HepG2 (cell line): ENCODE data around the gene HTRA2. TPM values are rescaled to one million over a fixed set of nuclear protein-coding genes. Genes with fewer than 3 reads are reported as not detected.

Source experiments
- AGO1 ChIP-seq: fragments of 200-400 bp; formaldehyde crosslinking; IDR thresholded peaks from 2 replicates; pipeline ENCODE4 v1.6.1; 2017; ENCODE audit warnings: mild to moderate bottlenecking, low read depth, low read length, moderate library complexity; ENCODE audit not compliant: poor library complexity, severe bottlenecking
- E2F1 ChIP-seq: sonication (generic); formaldehyde crosslinking; IDR thresholded peaks from 2 replicates; pipeline ENCODE4 v1.5.0; 2020; ENCODE audit warnings: missing genetic modification reagents
- HMGA1 ChIP-seq: sonication (generic); formaldehyde crosslinking; conservative IDR thresholded peaks from 2 replicates; pipeline ENCODE4 v1.4.0; 2020; ENCODE audit warnings: missing genetic modification reagents
- HNRNPK ChIP-seq: fragments of 200-400 bp; formaldehyde crosslinking; IDR thresholded peaks from 2 replicates; pipeline ENCODE4 v1.6.1; 2018; ENCODE audit warnings: low read length, low read depth, moderate library complexity, mild to moderate bottlenecking; ENCODE audit not compliant: poor library complexity, severe bottlenecking
- MAX ChIP-seq: IDR thresholded peaks from 2 replicates; pipeline ENCODE4 v1.6.1; 2012; ENCODE audit warnings: inconsistent platforms
- MED13 ChIP-seq: sonication (generic); formaldehyde crosslinking; IDR thresholded peaks from 2 replicates; pipeline ENCODE4 v1.5.0; 2020; ENCODE audit warnings: missing genetic modification reagents
- POLR2AphosphoS2 ChIP-seq: IDR thresholded peaks from 2 replicates; pipeline ENCODE4 v1.6.1; 2011; ENCODE audit warnings: low read depth, low read length, improper control_type of control experiment
- PRDM10 ChIP-seq: sonication (generic); formaldehyde crosslinking; IDR thresholded peaks from 2 replicates; pipeline ENCODE4 v1.4.0; 2020; ENCODE audit warnings: low read depth, missing genetic modification reagents
- RFXANK ChIP-seq: IDR thresholded peaks from 2 replicates; pipeline ENCODE4 v1.6.1; 2016
- STAG1 ChIP-seq: sonication (generic); formaldehyde crosslinking; IDR thresholded peaks from 2 replicates; pipeline ENCODE4 v1.4.0; 2020; ENCODE audit warnings: missing genetic modification reagents
- ZHX2 ChIP-seq, 2 experiments: sonication (generic) in 1 of 2; formaldehyde crosslinking in 1 of 2; IDR thresholded peaks; 2 replicates each; pipeline versions ENCODE4 v1.6.1 to v1.9.0; 2014 to 2022; ENCODE audit warnings: antibody characterized with exemption in 1 of 2, borderline replicate concordance in 1 of 2, inconsistent platforms in 1 of 2, low read depth in 1 of 2, missing genetic modification reagents in 1 of 2
- ZNF703 ChIP-seq: sonication (generic); formaldehyde crosslinking; IDR thresholded peaks from 2 replicates; pipeline ENCODE4 v1.5.1; 2020; ENCODE audit warnings: missing genetic modification reagents, mild to moderate bottlenecking, moderate library complexity, borderline replicate concordance
- ZNF800 ChIP-seq: sonication (generic); formaldehyde crosslinking; IDR thresholded peaks from 2 replicates; pipeline ENCODE4 v1.4.0; 2020; ENCODE audit warnings: missing genetic modification reagents
- polyA plus RNA-seq, 8 experiments: library from polyadenylated mRNA; depleted of rRNA in 3 of 8; stranded (reverse) in 7 of 8; unstranded in 1 of 8; fragments of >200 nt; fragmentation: Illumina TruSeq in 4 of 8; extraction: Trizol in 4 of 8; gene quantifications; 2 replicates each; pipeline versions ENCODE4 v1.2.1 to v1.2.3, GENCODE V29; 2011 to 2016; ENCODE audit warnings: low read depth in 4 of 8, missing spikeins in 1 of 8, mixed read lengths in 1 of 8; ENCODE audit not compliant: insufficient read depth in 1 of 8
- total RNA-seq, 5 experiments: library from RNA; depleted of rRNA; stranded (reverse); fragments of >200 nt; fragmentation: Illumina TruSeq; extraction: Trizol; gene quantifications; 2 replicates each; pipeline ENCODE4 v1.2.3, GENCODE V29; 2016; ENCODE audit warnings: low read depth in 1 of 5

Gene HTRA2
- total and polyA plus RNA-seq, 2 of the 13 experiments (the other 11 are each of a cell fraction or from before 2014, with no cell fraction given): 47.7 to 50.3 TPM

GRCh38 chr2:74482801-74483674 lies 46.7 kb upstream of the HTRA2 start, which contains the start of the genes CCDC142 and TTC31 (continued):
- TF ChIP-seq ZNF800 (CRISPR knock-in tag): peak; percentile 19; the same call in 1 of the 2 replicates
- TF ChIP-seq MAX: peak; percentile 88
- peak; percentile 44 for TF ChIP-seq AGO1
- peak; percentile 43; the same call in 1 of the 2 replicates for TF ChIP-seq MED13 (CRISPR knock-in tag)
- TF ChIP-seq E2F1 (CRISPR knock-in tag): peak; percentile 87
- peak; percentile 62; the same call in 1 of the 2 replicates for TF ChIP-seq ZNF703 (CRISPR knock-in tag)
- TF ChIP-seq POLR2AphosphoS2: no peak
- peak; percentile 76 for TF ChIP-seq RFXANK (CRISPR knock-in tag)
- TF ChIP-seq PRDM10 (CRISPR knock-in tag): peak; percentile 71; the same call in 1 of the 2 replicates
- no peak for TF ChIP-seq HNRNPK
- TF ChIP-seq STAG1 (CRISPR knock-in tag): peak; percentile 90
- no peak for TF ChIP-seq HMGA1 (CRISPR knock-in tag)
- peak; percentile 92 for TF ChIP-seq ZHX2 (IDR thresholded peaks at IDR 0.05; ENCODE audit: low read depth)
- TF ChIP-seq ZHX2 (CRISPR knock-in tag; IDR thresholded peaks at IDR 0.05; ENCODE audit: borderline replicate concordance): no peak
